WERI-Rb-1 (cell line): ENCODE data around the gene PTGER2.

Source experiments
- DNase-seq: peaks from one replicate; pipeline ENCODE4 v3.0.0-alpha.2; 2020
- H3K27ac ChIP-seq: fragments of 250-450 bp; sonication (Bioruptor Pico); 2 replicates; pipeline ENCODE4 v1.5.1; 2020; ENCODE audit warnings: mild to moderate bottlenecking, moderate library complexity
- H3K27me3 ChIP-seq: fragments of 250-450 bp; sonication (Bioruptor Pico); 2 replicates; pipeline ENCODE4 v1.5.1; 2021; ENCODE audit warnings: mild to moderate bottlenecking, low read depth, moderate library complexity; ENCODE audit not compliant: insufficient read depth, severe bottlenecking
- H3K36me3 ChIP-seq: fragments of 250-450 bp; sonication (Bioruptor Pico); 2 replicates; pipeline ENCODE4 v1.5.1; 2020; ENCODE audit warnings: mild to moderate bottlenecking, moderate library complexity
- H3K4me3 ChIP-seq: 2 replicates; pipeline ENCODE4 v1.5.1; 2011; ENCODE audit warnings: low read depth, mild to moderate bottlenecking, control low read depth, low read length
- H3K9me3 ChIP-seq: fragments of 250-450 bp; sonication (Bioruptor Pico); 2 replicates; pipeline ENCODE4 v1.5.1; 2021; ENCODE audit warnings: mild to moderate bottlenecking, moderate library complexity; ENCODE audit not compliant: severe bottlenecking
- CTCF ChIP-seq: IDR thresholded peaks from 2 replicates; pipeline ENCODE4 v1.5.1; 2011; ENCODE audit warnings: low read depth, mild to moderate bottlenecking, control low read depth, inconsistent platforms, low read length

Gene PTGER2

GRCh38 chr14:52315355-52315718 lies 1.2 kb downstream of the PTGER2 start:
- Histone ChIP-seq H3K36me3 (no peaks in the 10 kb centered on the region), H3K9me3 (no peaks in the 10 kb centered on the region), H3K27ac (no peak overlapping the region), H3K4me3 (no peak overlapping the region), H3K27me3 (peaks cover 5% of the 10 kb centered on the region)
- TF ChIP-seq CTCF: no peak
- DNase-seq: no peak

GRCh38 chr14:52318062-52318461 lies 4.0 kb downstream of the PTGER2 start:
- Histone ChIP-seq H3K27me3 (peaks cover 5% of the 10 kb centered on the region), H3K27ac (no peak overlapping the region), H3K4me3 (no peak overlapping the region), H3K36me3 (no peaks in the 10 kb centered on the region), H3K9me3 (peaks cover 1% of the 10 kb centered on the region)
- no peak for TF ChIP-seq CTCF
- no peak for DNase-seq

- no peak for DNase-seq
- H3K4me3 ChIP-seq: no peak overlapping the region
- TF ChIP-seq CTCF: no peak
- peaks cover 5% of the 10 kb centered on the region for H3K9me3 ChIP-seq
- no peaks in the 10 kb centered on the region for H3K36me3 ChIP-seq
- H3K27me3 ChIP-seq: peaks cover 5% of the 10 kb centered on the region
- no peak overlapping the region for H3K27ac ChIP-seq
Measured at GRCh38 chr14:52318826-52319645, 4.9 kb downstream of the PTGER2 start.

- DNase-seq: no peak
- Histone ChIP-seq H3K27ac (no peak overlapping the region), H3K36me3 (no peaks in the 10 kb centered on the region), H3K4me3 (no peak overlapping the region), H3K9me3 (peaks cover 5% of the 10 kb centered on the region), H3K27me3 (peaks cover 3% of the 10 kb centered on the region)
- TF ChIP-seq CTCF: no peak
Measured at GRCh38 chr14:52319919-52320318, 5.8 kb downstream of the PTGER2 start.

- Histone ChIP-seq H3K9me3 (peaks cover 5% of the 10 kb centered on the region), H3K4me3 (no peak overlapping the region), H3K27ac (no peak overlapping the region), H3K36me3 (no peaks in the 10 kb centered on the region), H3K27me3 (no peaks in the 10 kb centered on the region)
- no peak for TF ChIP-seq CTCF
- no peak for DNase-seq
Measured at GRCh38 chr14:52325126-52325525, 11.0 kb downstream of the PTGER2 start.

GRCh38 chr14:52325630-52326029 lies 11.5 kb downstream of the PTGER2 start:
- Histone ChIP-seq H3K27me3 (no peaks in the 10 kb centered on the region), H3K36me3 (no peaks in the 10 kb centered on the region), H3K9me3 (peaks cover 5% of the 10 kb centered on the region), H3K27ac (no peak overlapping the region), H3K4me3 (no peak overlapping the region)
- DNase-seq: no peak
- no peak for TF ChIP-seq CTCF
